CD14-positive monocyte (primary cell): ENCODE results near the gene FKBP15. TPM values are rescaled to one million over a fixed set of nuclear protein-coding genes. Genes with fewer than 3 reads are reported as not detected.

Experiments
- DNase-seq, 3 donors: peaks; one replicate each; pipeline ENCODE4 v3.0.0-alpha.2; 2011 to 2022
- H2AFZ ChIP-seq: 2 replicates; pipeline ENCODE4 v1.6.0; 2012; ENCODE audit warnings: mild to moderate bottlenecking, low read depth, low read length, inconsistent platforms; ENCODE audit not compliant: insufficient read depth, poor library complexity, severe bottlenecking
- H3K27ac ChIP-seq, 2 donors: 1 replicate in 1 of 2; 2 replicates in 1 of 2; pipeline ENCODE4 v1.5.1; 2012 to 2013; ENCODE audit warnings: low read length in 2 of 2, control low read depth in 1 of 2, inconsistent platforms in 1 of 2, low read depth in 1 of 2, mild to moderate bottlenecking in 1 of 2
- H3K27me3 ChIP-seq, 2 donors: one replicate each; pipeline versions ENCODE4 v1.6.0 to v1.6.1; 2011 to 2013; ENCODE audit warnings: low read length in 2 of 2; ENCODE audit not compliant: control insufficient read depth in 2 of 2, insufficient read depth in 2 of 2
- H3K36me3 ChIP-seq, 2 donors: replicated peaks in 1 of 2; 1 replicate in 1 of 2; 2 replicates in 1 of 2; pipeline versions ENCODE4 v1.5.1 to v1.6.1; 2012 to 2013; ENCODE audit warnings: low read length in 2 of 2, control low read depth in 1 of 2, inconsistent platforms in 1 of 2, mild to moderate bottlenecking in 1 of 2; ENCODE audit not compliant: insufficient read depth in 2 of 2, control insufficient read depth in 1 of 2
- H3K4me1 ChIP-seq, 2 donors: 1 replicate in 1 of 2; 2 replicates in 1 of 2; pipeline versions ENCODE4 v1.5.1 to v1.6.1; 2012 to 2013; ENCODE audit warnings: low read length in 2 of 2, control low read depth in 1 of 2, inconsistent platforms in 1 of 2, mild to moderate bottlenecking in 1 of 2, moderate library complexity in 1 of 2; ENCODE audit not compliant: insufficient read depth in 2 of 2, control insufficient read depth in 1 of 2
- H3K4me2 ChIP-seq: replicated peaks from 2 replicates; pipeline ENCODE3; 2012; ENCODE audit warnings: low read length, moderate library complexity, mild to moderate bottlenecking; ENCODE audit not compliant: poor library complexity, severe bottlenecking; ENCODE audit errors: extremely low read depth
- H3K4me3 ChIP-seq, 3 experiments: fragments of 200-600 bp in 1 of 3; sonication (generic) in 1 of 3; replicated peaks in 1 of 3; 1 replicate in 2 of 3; 2 replicates in 1 of 3; pipeline ENCODE4 v1.5.1; 2011 to 2013; ENCODE audit warnings: low read length in 3 of 3, mild to moderate bottlenecking in 3 of 3, control low read depth in 2 of 3, low read depth in 2 of 3, inconsistent platforms in 1 of 3, moderate library complexity in 1 of 3
- H3K79me2 ChIP-seq: 2 replicates; pipeline ENCODE4 v1.6.0; 2012; ENCODE audit warnings: mild to moderate bottlenecking, control low read depth, inconsistent platforms, low read length, moderate library complexity; ENCODE audit not compliant: insufficient read depth
- H3K9ac ChIP-seq: 2 replicates; pipeline ENCODE4 v1.6.0; 2017; ENCODE audit warnings: low read length, mild to moderate bottlenecking; ENCODE audit not compliant: insufficient read depth, poor library complexity, severe bottlenecking
- H3K9me3 ChIP-seq, 2 donors: replicated peaks in 1 of 2; 1 replicate in 1 of 2; 2 replicates in 1 of 2; pipeline versions ENCODE4 v1.5.1 to v1.6.1; 2012 to 2013; ENCODE audit warnings: low read length in 2 of 2, control low read depth in 1 of 2; ENCODE audit not compliant: control insufficient read depth in 1 of 2, insufficient read depth in 1 of 2
- H4K20me1 ChIP-seq: 2 replicates; pipeline ENCODE4 v1.6.0; 2012; ENCODE audit warnings: mild to moderate bottlenecking, low read length, control low read depth, moderate library complexity; ENCODE audit not compliant: insufficient read depth
- H3K27ac Mint-ChIP-seq, 7 donors: one replicate each; pipeline ENCODE4 v1.8.0; 2020; ENCODE audit warnings: mild to moderate bottlenecking in 7 of 7, mixed read lengths in 7 of 7, moderate library complexity in 6 of 7, inconsistent platforms in 2 of 7
- H3K27me3 Mint-ChIP-seq, 3 donors: one replicate each; pipeline ENCODE4 v1.8.0; 2021 to 2022; ENCODE audit warnings: low read depth in 3 of 3, mild to moderate bottlenecking in 3 of 3, mixed read lengths in 3 of 3, moderate library complexity in 3 of 3, inconsistent platforms in 1 of 3
- H3K36me3 Mint-ChIP-seq, 2 donors: one replicate each; pipeline ENCODE4 v1.8.0; 2020; ENCODE audit warnings: mixed read lengths in 2 of 2, inconsistent platforms in 1 of 2, mild to moderate bottlenecking in 1 of 2
- H3K4me1 Mint-ChIP-seq: one replicate; pipeline ENCODE4 v1.8.0; 2020; ENCODE audit warnings: mild to moderate bottlenecking, mixed read lengths
- H3K4me3 Mint-ChIP-seq, 2 donors: one replicate each; pipeline ENCODE4 v1.8.0; 2020; ENCODE audit warnings: mild to moderate bottlenecking in 2 of 2, mixed read lengths in 2 of 2, moderate library complexity in 1 of 2
- H3K9me3 Mint-ChIP-seq, 7 donors: one replicate each; pipeline ENCODE4 v1.8.0; 2020 to 2022; ENCODE audit warnings: mixed read lengths in 7 of 7, mild to moderate bottlenecking in 6 of 7, moderate library complexity in 6 of 7, inconsistent platforms in 2 of 7
- CTCF ChIP-seq: fragments of 200-600 bp; IDR thresholded peaks from one replicate; pipeline ENCODE4 v1.8.0; 2022; ENCODE audit warnings: antibody characterized with exemption, mild to moderate bottlenecking
- WGBS: methylation state at CpG from one replicate; pipeline ENCODE4 v1.1.5; 2013; ENCODE audit warnings: missing lambda C conversion rate; ENCODE audit not compliant: insufficient coverage; 5-methylcytosine and 5-hydroxymethylcytosine counted together
- intact Hi-C, 2 donors: fragments of 100-400 bp; cut with micrococcal nuclease; formaldehyde crosslinking; loops; one replicate each; pipeline versions ENCODE4 v1.15.0 to v1.15.1; 2023
- polyA plus RNA-seq, 3 donors: library from polyadenylated mRNA; depleted of rRNA in 1 of 3; unstranded in 2 of 3; stranded (reverse) in 1 of 3; fragments of 300-500 nt in 2 of 3; fragments of >200 nt in 1 of 3; fragmentation: Illumina TruSeq in 2 of 3; gene quantifications; 1 replicate in 2 of 3; 2 replicates in 1 of 3; pipeline ENCODE4 v1.2.3, GENCODE V29; 2012 to 2021

The FKBP15 gene
- polyA plus RNA-seq, 3 donors, result 32.3 to 120 (median 55.7) TPM

- no peaks in the 10 kb centered on the region for H3K9me3 Mint-ChIP-seq
- Histone ChIP-seq H3K9ac (peak overlapping the region; percentile 100), H3K27me3 (no peaks in the 10 kb centered on the region), H3K9me3 (no peaks in the 10 kb centered on the region), H3K27ac (peak overlapping the region; percentile 92 to 98), H4K20me1 (peaks cover 71% of the 10 kb centered on the region), H3K4me1 (peaks cover 66 to 72% of the 10 kb centered on the region in 2 donors), H3K36me3 (peaks cover 33 to 49% of the 10 kb centered on the region in 2 donors), H3K4me2 (peak overlapping the region; percentile 83), H3K4me3 (peak overlapping the region; percentile 28 to 93 (median 33)), H3K79me2 (peaks cover 85% of the 10 kb centered on the region), H2AFZ (no peak overlapping the region)
- H3K4me3 Mint-ChIP-seq, result peak overlapping the region; percentile 94 to 96
- DNase-seq, result peak; percentile 64 to 90 (median 67)
- WGBS, result 9% methylated on average over 6 of the region's 6 CpGs
- peaks cover 0 to 2% (median 1%) of the 10 kb centered on the region in 3 donors for H3K27me3 Mint-ChIP-seq
- TF ChIP-seq CTCF, result no peak
- intact Hi-C loops, result loop anchor here (5.0 kb wide), 1 partner anchor 33 kb away; no protein-coding TSS in a partner anchor
- peaks cover 48 to 76% of the 10 kb centered on the region in 2 donors for H3K36me3 Mint-ChIP-seq
- H3K27ac Mint-ChIP-seq, result peak overlapping the region; percentile 96 to 100 (median 99)
- H3K4me1 Mint-ChIP-seq, result peaks cover 66% of the 10 kb centered on the region
Measured at GRCh38 chr9:113154471-113154870, 66.6 kb downstream of the FKBP15 start.

- H3K4me3 Mint-ChIP-seq, result peak overlapping the region; percentile 94 to 96
- no peaks in the 10 kb centered on the region for H3K9me3 Mint-ChIP-seq
Measured at GRCh38 chr9:113153599-113153998, 67.5 kb downstream of the FKBP15 start.

More at GRCh38 chr9:113153599-113153998, 67.5 kb downstream of the FKBP15 start:
- 100% methylated on average over 3 of the region's 6 CpGs for WGBS
- peak overlapping the region; percentile 96 to 100 (median 99) for H3K27ac Mint-ChIP-seq
- peaks cover 75% of the 10 kb centered on the region for H3K4me1 Mint-ChIP-seq
- H3K27ac ChIP-seq, result peak overlapping the region; percentile 92 to 98
- DNase-seq, result no peak
- H2AFZ ChIP-seq, result no peak overlapping the region
- H3K9me3 ChIP-seq, result no peaks in the 10 kb centered on the region
- peak overlapping the region; percentile 2 to 93 (median 28) for H3K4me3 ChIP-seq
- H3K4me1 ChIP-seq, result peaks cover 75 to 80% of the 10 kb centered on the region in 2 donors
- H3K79me2 ChIP-seq, result peaks cover 77% of the 10 kb centered on the region
- H3K9ac ChIP-seq, result peak overlapping the region; percentile 100
- peaks cover 41 to 67% of the 10 kb centered on the region in 2 donors for H3K36me3 Mint-ChIP-seq
- peaks cover 62% of the 10 kb centered on the region for H4K20me1 ChIP-seq
- intact Hi-C loops, result loop anchor here (5.0 kb wide), 1 partner anchor 34 kb away; no protein-coding TSS in a partner anchor
- no peaks in the 10 kb centered on the region for H3K27me3 ChIP-seq
- TF ChIP-seq CTCF, result no peak
- H3K4me2 ChIP-seq, result peak overlapping the region; percentile 83
- H3K36me3 ChIP-seq, result peaks cover 26 to 41% of the 10 kb centered on the region in 2 donors
- H3K27me3 Mint-ChIP-seq, result peaks cover 0 to 3% (median 2%) of the 10 kb centered on the region in 3 donors
